GM12878 (cell line): ENCODE results near the gene RBMS1. TPM values are rescaled to one million over a fixed set of nuclear protein-coding genes. Genes with fewer than 3 reads are reported as not detected.

ENCODE experiments used
- IRF4 ChIP-seq: IDR thresholded peaks from 2 replicates; pipeline ENCODE4 v1.6.1; 2011; ENCODE audit warnings: low read depth, low read length
- MXI1 ChIP-seq: fragments of 150-350 bp; IDR thresholded peaks from 2 replicates; pipeline ENCODE4 v1.6.1; 2011; ENCODE audit warnings: low read depth, mild to moderate bottlenecking, inconsistent platforms, low read length, improper control_type of control experiment
- NFYB ChIP-seq: IDR thresholded peaks from 2 replicates; pipeline ENCODE4 v1.6.1; 2011; ENCODE audit warnings: low read depth, mild to moderate bottlenecking, low read length, improper control_type of control experiment, moderate library complexity; ENCODE audit not compliant: insufficient read depth
- PML ChIP-seq: IDR thresholded peaks from 2 replicates; pipeline ENCODE4 v1.6.1; 2012; ENCODE audit warnings: low read length, inconsistent platforms
- SMAD5 ChIP-seq: IDR thresholded peaks from 2 replicates; pipeline ENCODE4 v1.6.1; 2016; ENCODE audit warnings: antibody characterized with exemption, low read depth
- YBX1 ChIP-seq: fragments of 450-650 bp; IDR thresholded peaks from 2 replicates; pipeline ENCODE4 v1.6.1; 2016; ENCODE audit warnings: antibody characterized with exemption
- polyA plus RNA-seq, 11 experiments: library from polyadenylated mRNA; depleted of rRNA in 4 of 11; unstranded in 6 of 11; stranded (reverse) in 5 of 11; fragments of >200 nt; fragmentation: Nextera tagmentation in 4 of 11; fragmentation: Illumina TruSeq in 1 of 11; extraction: Ambion mirVana in 4 of 11; extraction: Trizol in 1 of 11; gene quantifications; 1 replicate in 1 of 11; 2 replicates in 10 of 11; pipeline versions ENCODE4 v1.2.1 to v1.2.3, GENCODE V29; 2011 to 2016; ENCODE audit warnings: inconsistent platforms in 2 of 11, missing spikeins in 2 of 11, low read depth in 1 of 11
- total RNA-seq, 4 experiments: library from RNA; depleted of rRNA in 3 of 4; stranded (reverse); fragments of >200 nt in 3 of 4; fragmentation: Illumina TruSeq in 1 of 4; extraction: Trizol in 1 of 4; gene quantifications; 2 replicates each; pipeline versions ENCODE4 v1.2.1 to v1.2.3, GENCODE V29; 2013 to 2021
- TF ChIP-seq, protein P1 (sequence below): fragments of 450-650 bp; IDR thresholded peaks from 2 replicates; pipeline ENCODE4 v1.6.1; 2017; ENCODE audit warnings: mild to moderate bottlenecking, moderate library complexity
- TF ChIP-seq, protein P2 (sequence below): fragments of 450-650 bp; formaldehyde crosslinking; IDR thresholded peaks from 2 replicates; pipeline ENCODE4 v1.5.0; 2022; ENCODE audit warnings: mild to moderate bottlenecking, missing genetic modification characterization

RBMS1 gene
- total and polyA plus RNA-seq, 10 of the 15 experiments (the other 5 are each of a cell fraction or from before 2014, with no cell fraction given): 0.04 to 0.31 (median 0.17) TPM; not detected in 1

DNA sequence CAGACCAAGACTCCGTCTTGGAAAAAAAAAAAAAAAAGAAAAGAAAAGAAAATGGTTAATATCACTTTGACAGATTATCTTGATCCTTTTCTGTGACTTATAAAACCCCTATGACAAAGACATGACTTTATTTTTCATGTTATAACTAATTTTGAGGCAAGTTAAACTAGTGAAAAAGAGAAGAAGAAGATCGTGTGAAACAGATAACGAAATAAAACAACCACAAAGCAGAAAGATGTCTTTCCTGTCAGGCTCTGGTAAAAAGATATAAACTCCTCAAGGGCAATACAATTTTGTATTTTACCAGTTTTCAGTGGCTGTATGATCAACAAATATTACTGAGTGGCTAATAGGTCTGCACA is 13.4 kb upstream of the RBMS1 start (continued):
- TF ChIP-seq, protein P1, sequence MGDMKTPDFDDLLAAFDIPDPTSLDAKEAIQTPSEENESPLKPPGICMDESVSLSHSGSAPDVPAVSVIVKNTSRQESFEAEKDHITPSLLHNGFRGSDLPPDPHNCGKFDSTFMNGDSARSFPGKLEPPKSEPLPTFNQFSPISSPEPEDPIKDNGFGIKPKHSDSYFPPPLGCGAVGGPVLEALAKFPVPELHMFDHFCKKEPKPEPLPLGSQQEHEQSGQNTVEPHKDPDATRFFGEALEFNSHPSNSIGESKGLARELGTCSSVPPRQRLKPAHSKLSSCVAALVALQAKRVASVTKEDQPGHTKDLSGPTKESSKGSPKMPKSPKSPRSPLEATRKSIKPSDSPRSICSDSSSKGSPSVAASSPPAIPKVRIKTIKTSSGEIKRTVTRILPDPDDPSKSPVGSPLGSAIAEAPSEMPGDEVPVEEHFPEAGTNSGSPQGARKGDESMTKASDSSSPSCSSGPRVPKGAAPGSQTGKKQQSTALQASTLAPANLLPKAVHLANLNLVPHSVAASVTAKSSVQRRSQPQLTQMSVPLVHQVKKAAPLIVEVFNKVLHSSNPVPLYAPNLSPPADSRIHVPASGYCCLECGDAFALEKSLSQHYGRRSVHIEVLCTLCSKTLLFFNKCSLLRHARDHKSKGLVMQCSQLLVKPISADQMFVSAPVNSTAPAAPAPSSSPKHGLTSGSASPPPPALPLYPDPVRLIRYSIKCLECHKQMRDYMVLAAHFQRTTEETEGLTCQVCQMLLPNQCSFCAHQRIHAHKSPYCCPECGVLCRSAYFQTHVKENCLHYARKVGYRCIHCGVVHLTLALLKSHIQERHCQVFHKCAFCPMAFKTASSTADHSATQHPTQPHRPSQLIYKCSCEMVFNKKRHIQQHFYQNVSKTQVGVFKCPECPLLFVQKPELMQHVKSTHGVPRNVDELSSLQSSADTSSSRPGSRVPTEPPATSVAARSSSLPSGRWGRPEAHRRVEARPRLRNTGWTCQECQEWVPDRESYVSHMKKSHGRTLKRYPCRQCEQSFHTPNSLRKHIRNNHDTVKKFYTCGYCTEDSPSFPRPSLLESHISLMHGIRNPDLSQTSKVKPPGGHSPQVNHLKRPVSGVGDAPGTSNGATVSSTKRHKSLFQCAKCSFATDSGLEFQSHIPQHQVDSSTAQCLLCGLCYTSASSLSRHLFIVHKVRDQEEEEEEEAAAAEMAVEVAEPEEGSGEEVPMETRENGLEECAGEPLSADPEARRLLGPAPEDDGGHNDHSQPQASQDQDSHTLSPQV: no peak
- TF ChIP-seq MXI1 (no peak), PML (no peak), SMAD5 (no peak), NFYB (no peak), IRF4 (no peak), YBX1 (no peak)
- TF ChIP-seq, protein P2, sequence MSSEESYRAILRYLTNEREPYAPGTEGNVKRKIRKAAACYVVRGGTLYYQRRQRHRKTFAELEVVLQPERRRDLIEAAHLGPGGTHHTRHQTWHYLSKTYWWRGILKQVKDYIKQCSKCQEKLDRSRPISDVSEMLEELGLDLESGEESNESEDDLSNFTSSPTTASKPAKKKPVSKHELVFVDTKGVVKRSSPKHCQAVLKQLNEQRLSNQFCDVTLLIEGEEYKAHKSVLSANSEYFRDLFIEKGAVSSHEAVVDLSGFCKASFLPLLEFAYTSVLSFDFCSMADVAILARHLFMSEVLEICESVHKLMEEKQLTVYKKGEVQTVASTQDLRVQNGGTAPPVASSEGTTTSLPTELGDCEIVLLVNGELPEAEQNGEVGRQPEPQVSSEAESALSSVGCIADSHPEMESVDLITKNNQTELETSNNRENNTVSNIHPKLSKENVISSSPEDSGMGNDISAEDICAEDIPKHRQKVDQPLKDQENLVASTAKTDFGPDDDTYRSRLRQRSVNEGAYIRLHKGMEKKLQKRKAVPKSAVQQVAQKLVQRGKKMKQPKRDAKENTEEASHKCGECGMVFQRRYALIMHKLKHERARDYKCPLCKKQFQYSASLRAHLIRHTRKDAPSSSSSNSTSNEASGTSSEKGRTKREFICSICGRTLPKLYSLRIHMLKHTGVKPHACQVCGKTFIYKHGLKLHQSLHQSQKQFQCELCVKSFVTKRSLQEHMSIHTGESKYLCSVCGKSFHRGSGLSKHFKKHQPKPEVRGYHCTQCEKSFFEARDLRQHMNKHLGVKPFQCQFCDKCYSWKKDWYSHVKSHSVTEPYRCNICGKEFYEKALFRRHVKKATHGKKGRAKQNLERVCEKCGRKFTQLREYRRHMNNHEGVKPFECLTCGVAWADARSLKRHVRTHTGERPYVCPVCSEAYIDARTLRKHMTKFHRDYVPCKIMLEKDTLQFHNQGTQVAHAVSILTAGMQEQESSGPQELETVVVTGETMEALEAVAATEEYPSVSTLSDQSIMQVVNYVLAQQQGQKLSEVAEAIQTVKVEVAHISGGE (CRISPR knock-in tag): no peak
- TF ChIP-seq, all 136 proteins: peak for 0
